ENCODE data around the gene TRIM56. TPM values are rescaled to one million over a fixed set of nuclear protein-coding genes. Genes with fewer than 3 reads are reported as not detected.

The TRIM56 gene
- total and polyA plus RNA-seq, 9 of the 15 experiments (the other 6 are each of a cell fraction or from before 2014, with no cell fraction given) = 2.0 to 29.7 (median 11.6) TPM

GRCh38 chr7:101075646-101076045 is 9.6 kb upstream of the TRIM56 start:
- Histone ChIP-seq H3K79me2 (ENCODE audit: control insufficient read depth, insufficient read depth, low read length) (no peaks in the 10 kb centered on the region), H3K27ac (ENCODE audit: extremely low read depth, low read depth, low read length) (no peak overlapping the region), H3K27me3 (ENCODE audit: control insufficient read depth in 2 of 2, insufficient read depth in 2 of 2, low read length in 2 of 2) (peaks cover 11 to 24% of the 10 kb centered on the region in 2 experiments; a peak in 3 of 5 replicates), H3K4me1 (replicated peaks in 1 of 2; ENCODE audit: control insufficient read depth in 2 of 2, insufficient read depth in 2 of 2, low read length in 2 of 2) (peaks cover 0 to 4% of the 10 kb centered on the region in 2 experiments; a peak in 2 of 5 replicates), H4K20me1 (replicated peaks; ENCODE audit: control insufficient read depth, insufficient read depth, low read length) (no peaks in the 10 kb centered on the region), H3K4me3 (no peak overlapping the region), H3K9ac (ENCODE audit: insufficient read depth in 1 of 2, low read depth in 2 of 2, low read length in 2 of 2) (no peak overlapping the region), H3K4me2 (ENCODE audit: insufficient read depth, low read length) (no peak overlapping the region), H3K9me1 (ENCODE audit: control insufficient read depth, insufficient read depth, low read length) (no peaks in the 10 kb centered on the region), H2AFZ (ENCODE audit: low read depth, low read length) (no peak overlapping the region), H3K9me3 (replicated peaks; ENCODE audit: control insufficient read depth, insufficient read depth, low read depth, low read length) (no peaks in the 10 kb centered on the region), H3K36me3 (ENCODE audit: control insufficient read depth, insufficient read depth, low read length) (no peaks in the 10 kb centered on the region)
- ATAC-seq = no peak
- FAIRE-seq = no peak
- 25% methylated on average over 3 of the region's 3 CpGs for WGBS (ENCODE audit: insufficient coverage, low coverage, missing lambda C conversion rate)
- no peak for DNase-seq (ENCODE audit: extremely low read depth in 1 of 4, low spot score in 3 of 4)
- in situ Hi-C loops (cut with MboI) = no loop called here
- BruUV-seq (replicated peaks) = no TSS peak
- intact Hi-C loops (cut with micrococcal nuclease) = loop anchor here (5.0 to 10.0 kb wide), 2 partner anchors 178 to 209 kb away; partner anchors contain the start of gene ACHE
- ChIA-PET CTCF (ENCODE audit: low intra/inter-chr PET ratio) (no interaction called here), POLR2A (no interaction called here)
- TF ChIP-seq MECOM (CRISPR knock-in tag; IDR thresholded peaks at IDR 0.05) (peak; percentile 72; the same call in 1 of the 2 replicates), PBX2 (CRISPR knock-in tag; IDR thresholded peaks at IDR 0.05; ENCODE audit: low read depth) (no peak), PBX2 (tag; conservative IDR thresholded peaks at IDR 0.05; ENCODE audit: low read depth) (peak; percentile 83), HNRNPH1 (optimal IDR thresholded peaks at IDR 0.05; ENCODE audit: low read depth, low read length) (no peak), YY1 (IDR thresholded peaks at IDR 0.05; ENCODE audit: borderline replicate concordance in 1 of 3, control insufficient read depth in 1 of 3, extremely low read depth in 1 of 3, insufficient read depth in 3 of 3, insufficient read length in 1 of 3, insufficient replicate concordance in 2 of 3, low read depth in 1 of 3, low read length in 2 of 3) (no peak), BDP1 (IDR thresholded peaks at IDR 0.05; ENCODE audit: insufficient read depth, insufficient read length) (no peak), GABPA (tag; conservative IDR thresholded peaks at IDR 0.05; ENCODE audit: low read depth) (no peak), SREBF2 (CRISPR knock-in tag; IDR thresholded peaks at IDR 0.05) (no peak), NCOA4 (IDR thresholded peaks at IDR 0.05; ENCODE audit: partially characterized antibody) (no peak), ARID1B (IDR thresholded peaks at IDR 0.05) (no peak), ETS1 (conservative IDR thresholded peaks at IDR 0.05; ENCODE audit: control insufficient read depth, low read depth, low read length) (no peak), ZNF589 (CRISPR knock-in tag; IDR thresholded peaks at IDR 0.05; ENCODE audit: low read depth) (no peak), ZNF224 (CRISPR knock-in tag; IDR thresholded peaks at IDR 0.05) (no peak), SP1 (CRISPR knock-in tag; IDR thresholded peaks at IDR 0.05) (no peak), PKNOX1 (IDR thresholded peaks at IDR 0.05) (peak; percentile 54), MEIS2 (IDR thresholded peaks at IDR 0.05; ENCODE audit: partially characterized antibody) (peak; percentile 74), XRCC5 (IDR thresholded peaks at IDR 0.05; ENCODE audit: low read depth, low read length) (no peak)

All from K562 (cell line).